CD14-positive monocyte (primary cell): ENCODE data around the gene SEC61B. TPM values are rescaled to one million over a fixed set of nuclear protein-coding genes. Genes with fewer than 3 reads are reported as not detected.

Source experiments
- DNase-seq, 3 donors: peaks; one replicate each; pipeline ENCODE4 v3.0.0-alpha.2; 2011 to 2022
- H2AFZ ChIP-seq: 2 replicates; pipeline ENCODE4 v1.6.0; 2012; ENCODE audit warnings: mild to moderate bottlenecking, low read depth, low read length, inconsistent platforms; ENCODE audit not compliant: insufficient read depth, poor library complexity, severe bottlenecking
- H3K27ac ChIP-seq, 2 donors: 1 replicate in 1 of 2; 2 replicates in 1 of 2; pipeline ENCODE4 v1.5.1; 2012 to 2013; ENCODE audit warnings: low read length in 2 of 2, control low read depth in 1 of 2, inconsistent platforms in 1 of 2, low read depth in 1 of 2, mild to moderate bottlenecking in 1 of 2
- H3K27me3 ChIP-seq, 2 donors: one replicate each; pipeline versions ENCODE4 v1.6.0 to v1.6.1; 2011 to 2013; ENCODE audit warnings: low read length in 2 of 2; ENCODE audit not compliant: control insufficient read depth in 2 of 2, insufficient read depth in 2 of 2
- H3K36me3 ChIP-seq, 2 donors: replicated peaks in 1 of 2; 1 replicate in 1 of 2; 2 replicates in 1 of 2; pipeline versions ENCODE4 v1.5.1 to v1.6.1; 2012 to 2013; ENCODE audit warnings: low read length in 2 of 2, control low read depth in 1 of 2, inconsistent platforms in 1 of 2, mild to moderate bottlenecking in 1 of 2; ENCODE audit not compliant: insufficient read depth in 2 of 2, control insufficient read depth in 1 of 2
- H3K4me1 ChIP-seq, 2 donors: 1 replicate in 1 of 2; 2 replicates in 1 of 2; pipeline versions ENCODE4 v1.5.1 to v1.6.1; 2012 to 2013; ENCODE audit warnings: low read length in 2 of 2, control low read depth in 1 of 2, inconsistent platforms in 1 of 2, mild to moderate bottlenecking in 1 of 2, moderate library complexity in 1 of 2; ENCODE audit not compliant: insufficient read depth in 2 of 2, control insufficient read depth in 1 of 2
- H3K4me2 ChIP-seq: replicated peaks from 2 replicates; pipeline ENCODE3; 2012; ENCODE audit warnings: low read length, moderate library complexity, mild to moderate bottlenecking; ENCODE audit not compliant: poor library complexity, severe bottlenecking; ENCODE audit errors: extremely low read depth
- H3K4me3 ChIP-seq, 3 experiments: fragments of 200-600 bp in 1 of 3; sonication (generic) in 1 of 3; replicated peaks in 1 of 3; 1 replicate in 2 of 3; 2 replicates in 1 of 3; pipeline ENCODE4 v1.5.1; 2011 to 2013; ENCODE audit warnings: low read length in 3 of 3, mild to moderate bottlenecking in 3 of 3, control low read depth in 2 of 3, low read depth in 2 of 3, inconsistent platforms in 1 of 3, moderate library complexity in 1 of 3
- H3K79me2 ChIP-seq: 2 replicates; pipeline ENCODE4 v1.6.0; 2012; ENCODE audit warnings: mild to moderate bottlenecking, control low read depth, inconsistent platforms, low read length, moderate library complexity; ENCODE audit not compliant: insufficient read depth
- H3K9ac ChIP-seq: 2 replicates; pipeline ENCODE4 v1.6.0; 2017; ENCODE audit warnings: low read length, mild to moderate bottlenecking; ENCODE audit not compliant: insufficient read depth, poor library complexity, severe bottlenecking
- H3K9me3 ChIP-seq, 2 donors: replicated peaks in 1 of 2; 1 replicate in 1 of 2; 2 replicates in 1 of 2; pipeline versions ENCODE4 v1.5.1 to v1.6.1; 2012 to 2013; ENCODE audit warnings: low read length in 2 of 2, control low read depth in 1 of 2; ENCODE audit not compliant: control insufficient read depth in 1 of 2, insufficient read depth in 1 of 2
- H4K20me1 ChIP-seq: 2 replicates; pipeline ENCODE4 v1.6.0; 2012; ENCODE audit warnings: mild to moderate bottlenecking, low read length, control low read depth, moderate library complexity; ENCODE audit not compliant: insufficient read depth
- H3K27ac Mint-ChIP-seq, 7 donors: one replicate each; pipeline ENCODE4 v1.8.0; 2020; ENCODE audit warnings: mild to moderate bottlenecking in 7 of 7, mixed read lengths in 7 of 7, moderate library complexity in 6 of 7, inconsistent platforms in 2 of 7
- H3K27me3 Mint-ChIP-seq, 3 donors: one replicate each; pipeline ENCODE4 v1.8.0; 2021 to 2022; ENCODE audit warnings: low read depth in 3 of 3, mild to moderate bottlenecking in 3 of 3, mixed read lengths in 3 of 3, moderate library complexity in 3 of 3, inconsistent platforms in 1 of 3
- H3K36me3 Mint-ChIP-seq, 2 donors: one replicate each; pipeline ENCODE4 v1.8.0; 2020; ENCODE audit warnings: mixed read lengths in 2 of 2, inconsistent platforms in 1 of 2, mild to moderate bottlenecking in 1 of 2
- H3K4me1 Mint-ChIP-seq: one replicate; pipeline ENCODE4 v1.8.0; 2020; ENCODE audit warnings: mild to moderate bottlenecking, mixed read lengths
- H3K4me3 Mint-ChIP-seq, 2 donors: one replicate each; pipeline ENCODE4 v1.8.0; 2020; ENCODE audit warnings: mild to moderate bottlenecking in 2 of 2, mixed read lengths in 2 of 2, moderate library complexity in 1 of 2
- H3K9me3 Mint-ChIP-seq, 7 donors: one replicate each; pipeline ENCODE4 v1.8.0; 2020 to 2022; ENCODE audit warnings: mixed read lengths in 7 of 7, mild to moderate bottlenecking in 6 of 7, moderate library complexity in 6 of 7, inconsistent platforms in 2 of 7
- WGBS: methylation state at CpG from one replicate; pipeline ENCODE4 v1.1.5; 2013; ENCODE audit warnings: missing lambda C conversion rate; ENCODE audit not compliant: insufficient coverage; 5-methylcytosine and 5-hydroxymethylcytosine counted together
- intact Hi-C, 2 donors: fragments of 100-400 bp; cut with micrococcal nuclease; formaldehyde crosslinking; loops; one replicate each; pipeline versions ENCODE4 v1.15.0 to v1.15.1; 2023
- polyA plus RNA-seq, 3 donors: library from polyadenylated mRNA; depleted of rRNA in 1 of 3; unstranded in 2 of 3; stranded (reverse) in 1 of 3; fragments of 300-500 nt in 2 of 3; fragments of >200 nt in 1 of 3; fragmentation: Illumina TruSeq in 2 of 3; gene quantifications; 1 replicate in 2 of 3; 2 replicates in 1 of 3; pipeline ENCODE4 v1.2.3, GENCODE V29; 2012 to 2021
- TF ChIP-seq, protein P1 (sequence below): fragments of 200-600 bp; IDR thresholded peaks from one replicate; pipeline ENCODE4 v1.8.0; 2022; ENCODE audit warnings: antibody characterized with exemption, mild to moderate bottlenecking

The SEC61B gene
- polyA plus RNA-seq, 3 donors, result 117 to 443 (median 421) TPM

DNA sequence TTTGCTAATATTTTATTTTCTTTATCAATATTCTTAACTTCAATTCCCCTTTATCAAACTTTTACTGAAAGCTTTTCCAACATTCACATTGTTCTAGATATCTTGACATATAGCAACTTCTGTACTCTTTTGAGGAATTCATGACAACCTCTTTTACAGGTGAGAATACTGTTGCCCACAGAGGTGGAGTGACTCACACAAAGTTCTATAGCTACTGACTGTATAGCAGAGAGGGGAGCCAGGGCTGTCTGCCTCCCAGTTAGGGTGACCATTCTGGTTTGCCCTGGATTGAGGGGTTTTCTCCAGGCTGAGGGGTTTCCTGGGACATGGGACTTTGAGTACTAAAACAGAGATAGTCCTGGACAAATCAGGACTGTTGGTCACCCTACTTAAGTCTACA is 16.2 kb downstream of the SEC61B start:
- H3K79me2 ChIP-seq, result no peaks in the 10 kb centered on the region
- H4K20me1 ChIP-seq, result no peaks in the 10 kb centered on the region
- H3K27ac ChIP-seq, result no peak overlapping the region
- H3K9me3 ChIP-seq, result no peaks in the 10 kb centered on the region
- H3K27me3 ChIP-seq, result no peaks in the 10 kb centered on the region
- no peak overlapping the region for H3K9ac ChIP-seq
- Mint-ChIP-seq H3K4me3 (no peak overlapping the region), H3K36me3 (peaks cover 40 to 41% of the 10 kb centered on the region in 2 donors), H3K27ac (no peak overlapping the region), H3K4me1 (peaks cover 10% of the 10 kb centered on the region), H3K27me3 (peaks cover 0 to 1% (median 0%) of the 10 kb centered on the region in 3 donors), H3K9me3 (no peaks in the 10 kb centered on the region)
- DNase-seq, result no peak
- H3K4me2 ChIP-seq, result no peak overlapping the region
- TF ChIP-seq, protein P1, sequence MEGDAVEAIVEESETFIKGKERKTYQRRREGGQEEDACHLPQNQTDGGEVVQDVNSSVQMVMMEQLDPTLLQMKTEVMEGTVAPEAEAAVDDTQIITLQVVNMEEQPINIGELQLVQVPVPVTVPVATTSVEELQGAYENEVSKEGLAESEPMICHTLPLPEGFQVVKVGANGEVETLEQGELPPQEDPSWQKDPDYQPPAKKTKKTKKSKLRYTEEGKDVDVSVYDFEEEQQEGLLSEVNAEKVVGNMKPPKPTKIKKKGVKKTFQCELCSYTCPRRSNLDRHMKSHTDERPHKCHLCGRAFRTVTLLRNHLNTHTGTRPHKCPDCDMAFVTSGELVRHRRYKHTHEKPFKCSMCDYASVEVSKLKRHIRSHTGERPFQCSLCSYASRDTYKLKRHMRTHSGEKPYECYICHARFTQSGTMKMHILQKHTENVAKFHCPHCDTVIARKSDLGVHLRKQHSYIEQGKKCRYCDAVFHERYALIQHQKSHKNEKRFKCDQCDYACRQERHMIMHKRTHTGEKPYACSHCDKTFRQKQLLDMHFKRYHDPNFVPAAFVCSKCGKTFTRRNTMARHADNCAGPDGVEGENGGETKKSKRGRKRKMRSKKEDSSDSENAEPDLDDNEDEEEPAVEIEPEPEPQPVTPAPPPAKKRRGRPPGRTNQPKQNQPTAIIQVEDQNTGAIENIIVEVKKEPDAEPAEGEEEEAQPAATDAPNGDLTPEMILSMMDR, result no peak
- no peaks in the 10 kb centered on the region for H3K4me1 ChIP-seq
- no peak overlapping the region for H2AFZ ChIP-seq
- no peak overlapping the region for H3K4me3 ChIP-seq
- intact Hi-C loops, result no loop called here
- H3K36me3 ChIP-seq, result peaks cover 7 to 42% of the 10 kb centered on the region in 2 donors

DNA sequence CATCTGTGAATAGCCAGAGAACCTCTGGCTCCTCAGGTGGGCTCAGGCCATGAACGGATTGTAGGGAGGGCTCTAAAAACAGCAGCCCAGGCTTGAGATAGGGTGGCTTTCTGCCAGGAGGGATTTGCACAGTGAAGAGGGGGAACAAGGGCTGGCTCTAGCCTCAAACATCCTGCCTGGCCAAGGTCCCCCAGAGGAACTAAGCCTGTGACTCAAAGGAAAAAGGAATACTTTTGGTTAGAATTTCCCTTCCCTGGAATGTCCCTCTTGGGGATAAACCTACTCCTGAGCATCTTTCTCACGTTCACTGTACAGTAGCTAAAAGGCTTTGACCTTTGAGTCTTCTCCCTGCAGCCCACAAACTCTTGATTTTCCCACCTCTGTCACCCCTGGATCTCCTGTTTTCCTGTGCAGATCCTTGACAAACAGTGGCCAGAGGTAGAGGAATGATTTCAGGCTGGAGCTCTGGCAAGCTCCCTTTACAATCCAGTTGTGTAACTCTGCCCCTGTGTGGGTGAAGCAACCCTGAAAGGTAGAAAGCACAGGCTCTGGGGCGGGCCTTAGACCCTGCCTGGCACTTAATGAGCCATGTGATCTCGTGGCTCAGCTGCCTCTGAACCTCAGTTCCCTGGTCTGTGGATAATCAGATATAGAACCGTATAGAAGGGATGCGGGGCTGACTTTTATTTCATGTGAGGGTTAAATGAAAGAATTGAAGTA is 17.4 kb downstream of the SEC61B start:
- H3K4me2 ChIP-seq, result no peak overlapping the region
- H3K9me3 ChIP-seq, result no peaks in the 10 kb centered on the region

More for the DNA sequence above, 17.4 kb downstream of the SEC61B start:
- H3K36me3 ChIP-seq, result peaks cover 3 to 30% of the 10 kb centered on the region in 2 donors
- Mint-ChIP-seq H3K27ac (no peak overlapping the region), H3K9me3 (no peaks in the 10 kb centered on the region), H3K36me3 (peaks cover 31 to 37% of the 10 kb centered on the region in 2 donors), H3K27me3 (peaks cover 0 to 1% (median 0%) of the 10 kb centered on the region in 3 donors), H3K4me3 (no peak overlapping the region), H3K4me1 (peaks cover 19% of the 10 kb centered on the region)
- 52% methylated on average over 3 of the region's 6 CpGs for WGBS
- H3K79me2 ChIP-seq, result no peaks in the 10 kb centered on the region
- H2AFZ ChIP-seq, result no peak overlapping the region
- no peak overlapping the region for H3K4me3 ChIP-seq
- no peak for DNase-seq
- peaks cover 8 to 9% of the 10 kb centered on the region in 2 donors for H3K4me1 ChIP-seq
- intact Hi-C loops, result loop anchor here in 1 of 2 donors (10.0 kb wide), 1 partner anchor 45 kb away; no protein-coding TSS in a partner anchor
- no peak overlapping the region for H3K9ac ChIP-seq
- no peak overlapping the region for H3K27ac ChIP-seq
- no peaks in the 10 kb centered on the region for H4K20me1 ChIP-seq
- TF ChIP-seq, protein P1, result no peak
- H3K27me3 ChIP-seq, result no peaks in the 10 kb centered on the region
